H1 (cell line): ENCODE data around the gene TROAP. TPM values are rescaled to one million over a fixed set of nuclear protein-coding genes. Genes with fewer than 3 reads are reported as not detected.
A peak's percentile ranks its signal among the peaks of the same experiment; 100 is the strongest.

Experiments used
- ASH2L ChIP-seq: fragments of 200-600, 300-600 bp; sonication (generic); IDR thresholded peaks from one replicate; pipeline ENCODE4 v1.7.1; 2017; ENCODE audit warnings: low read length
- BACH1 ChIP-seq: IDR thresholded peaks from 2 replicates; pipeline ENCODE4 v1.6.1; 2012; ENCODE audit warnings: low read length, improper control_type of control experiment
- JUN ChIP-seq: IDR thresholded peaks from 2 replicates; pipeline ENCODE4 v1.6.1; 2011; ENCODE audit warnings: low read depth, mild to moderate bottlenecking, improper control_type of control experiment, low read length
- JUND ChIP-seq: IDR thresholded peaks from 2 replicates; pipeline ENCODE4 v1.6.1; 2011; ENCODE audit warnings: mild to moderate bottlenecking, improper control_type of control experiment, low read length
- KDM4A ChIP-seq: IDR thresholded peaks from one replicate; pipeline ENCODE4 v1.7.1; 2012; ENCODE audit warnings: low read depth, mild to moderate bottlenecking, moderate library complexity, low read length, inconsistent platforms; ENCODE audit not compliant: severe bottlenecking
- KDM5A ChIP-seq: fragments of 200-600 bp; IDR thresholded peaks from 2 replicates; pipeline ENCODE4 v1.7.1; 2012; ENCODE audit warnings: mild to moderate bottlenecking, low read length, inconsistent platforms, mixed read lengths
- MAFK ChIP-seq: IDR thresholded peaks from 2 replicates; pipeline ENCODE4 v1.6.1; 2012; ENCODE audit warnings: low read depth, mild to moderate bottlenecking, improper control_type of control experiment, low read length
- RAD21 ChIP-seq, 2 experiments: IDR thresholded peaks in 1 of 2; conservative IDR thresholded peaks in 1 of 2; 2 replicates each; pipeline ENCODE4 v1.6.1; 2011; ENCODE audit warnings: low read depth in 2 of 2, low read length in 2 of 2, improper control_type of control experiment in 1 of 2, inconsistent platforms in 1 of 2, mild to moderate bottlenecking in 1 of 2, moderate library complexity in 1 of 2
- TEAD4 ChIP-seq: IDR thresholded peaks from 2 replicates; pipeline ENCODE4 v1.6.1; 2012; ENCODE audit warnings: low read depth, low read length, inconsistent platforms, mixed read lengths
- polyA plus RNA-seq, 7 experiments: library from polyadenylated mRNA; depleted of rRNA in 3 of 7; stranded (reverse) in 5 of 7; unstranded in 2 of 7; fragments of >200 nt in 5 of 7; fragments of 200-250 nt in 2 of 7; gene quantifications; 1 replicate in 5 of 7; 2 replicates in 1 of 7; 4 replicates in 1 of 7; pipeline versions ENCODE4 v1.2.1 to v1.2.3, GENCODE V29; 2011 to 2013; ENCODE audit warnings: missing spikeins in 2 of 7, mixed read lengths in 2 of 7
- total RNA-seq: library from RNA; stranded (reverse); fragmentation: NEBNext Ultra II Directional; extraction: Animal tissue kit (Norgen Biotek cat#: 25700); gene quantifications from 2 replicates; pipeline ENCODE4 v1.2.1, GENCODE V29; 2021
- TF ChIP-seq, protein P1 (sequence below): fragments of 300-600 bp; sonication (generic); IDR thresholded peaks from 2 replicates; pipeline ENCODE4 v1.7.1; 2012; ENCODE audit warnings: low read length, moderate library complexity, mild to moderate bottlenecking, inconsistent platforms; ENCODE audit not compliant: insufficient replicate concordance
- TF ChIP-seq, protein P2 (sequence below): IDR thresholded peaks from 2 replicates; pipeline ENCODE4 v1.6.1; 2012; ENCODE audit warnings: inconsistent platforms

TROAP gene
- total and polyA plus RNA-seq, 2 of the 8 experiments (the other 6 are each of a cell fraction or from before 2014, with no cell fraction given), result 36.7 to 52.0 TPM

DNA sequence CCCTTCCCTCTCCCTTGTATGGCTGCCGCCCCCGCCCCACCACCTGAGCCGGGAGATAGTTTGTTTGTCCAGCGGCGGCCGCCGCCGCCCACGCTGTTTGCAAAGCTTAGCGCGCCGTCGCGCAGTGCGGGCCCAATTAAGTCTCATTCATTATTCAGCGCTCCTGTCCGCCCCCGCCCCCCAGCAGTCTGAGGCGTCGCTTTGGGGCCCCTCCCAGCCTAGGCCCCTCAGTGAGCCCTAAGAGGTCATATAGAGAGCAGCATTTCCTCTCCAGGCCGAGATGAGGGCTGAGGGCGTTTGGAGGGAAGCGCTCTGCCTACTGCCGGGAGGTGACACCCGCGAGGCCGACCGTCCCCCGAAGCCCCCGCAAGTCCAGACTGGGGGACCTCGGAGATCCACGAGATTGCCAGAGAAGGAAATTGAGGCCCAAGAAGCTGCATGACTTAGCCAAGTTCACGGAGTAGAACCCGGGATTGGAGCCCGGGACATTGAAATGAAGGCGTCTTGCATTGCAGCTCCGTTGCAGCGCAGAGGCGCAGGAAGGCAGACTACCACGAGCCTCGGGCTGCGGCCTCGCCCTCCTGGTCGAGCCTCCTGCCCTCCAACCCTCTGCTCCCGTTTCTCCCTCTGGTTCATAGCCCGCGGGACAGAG lies 23.7 kb downstream of the TROAP start, which contains the start of gene DNAJC22 (continued):
- TF ChIP-seq, protein P1, sequence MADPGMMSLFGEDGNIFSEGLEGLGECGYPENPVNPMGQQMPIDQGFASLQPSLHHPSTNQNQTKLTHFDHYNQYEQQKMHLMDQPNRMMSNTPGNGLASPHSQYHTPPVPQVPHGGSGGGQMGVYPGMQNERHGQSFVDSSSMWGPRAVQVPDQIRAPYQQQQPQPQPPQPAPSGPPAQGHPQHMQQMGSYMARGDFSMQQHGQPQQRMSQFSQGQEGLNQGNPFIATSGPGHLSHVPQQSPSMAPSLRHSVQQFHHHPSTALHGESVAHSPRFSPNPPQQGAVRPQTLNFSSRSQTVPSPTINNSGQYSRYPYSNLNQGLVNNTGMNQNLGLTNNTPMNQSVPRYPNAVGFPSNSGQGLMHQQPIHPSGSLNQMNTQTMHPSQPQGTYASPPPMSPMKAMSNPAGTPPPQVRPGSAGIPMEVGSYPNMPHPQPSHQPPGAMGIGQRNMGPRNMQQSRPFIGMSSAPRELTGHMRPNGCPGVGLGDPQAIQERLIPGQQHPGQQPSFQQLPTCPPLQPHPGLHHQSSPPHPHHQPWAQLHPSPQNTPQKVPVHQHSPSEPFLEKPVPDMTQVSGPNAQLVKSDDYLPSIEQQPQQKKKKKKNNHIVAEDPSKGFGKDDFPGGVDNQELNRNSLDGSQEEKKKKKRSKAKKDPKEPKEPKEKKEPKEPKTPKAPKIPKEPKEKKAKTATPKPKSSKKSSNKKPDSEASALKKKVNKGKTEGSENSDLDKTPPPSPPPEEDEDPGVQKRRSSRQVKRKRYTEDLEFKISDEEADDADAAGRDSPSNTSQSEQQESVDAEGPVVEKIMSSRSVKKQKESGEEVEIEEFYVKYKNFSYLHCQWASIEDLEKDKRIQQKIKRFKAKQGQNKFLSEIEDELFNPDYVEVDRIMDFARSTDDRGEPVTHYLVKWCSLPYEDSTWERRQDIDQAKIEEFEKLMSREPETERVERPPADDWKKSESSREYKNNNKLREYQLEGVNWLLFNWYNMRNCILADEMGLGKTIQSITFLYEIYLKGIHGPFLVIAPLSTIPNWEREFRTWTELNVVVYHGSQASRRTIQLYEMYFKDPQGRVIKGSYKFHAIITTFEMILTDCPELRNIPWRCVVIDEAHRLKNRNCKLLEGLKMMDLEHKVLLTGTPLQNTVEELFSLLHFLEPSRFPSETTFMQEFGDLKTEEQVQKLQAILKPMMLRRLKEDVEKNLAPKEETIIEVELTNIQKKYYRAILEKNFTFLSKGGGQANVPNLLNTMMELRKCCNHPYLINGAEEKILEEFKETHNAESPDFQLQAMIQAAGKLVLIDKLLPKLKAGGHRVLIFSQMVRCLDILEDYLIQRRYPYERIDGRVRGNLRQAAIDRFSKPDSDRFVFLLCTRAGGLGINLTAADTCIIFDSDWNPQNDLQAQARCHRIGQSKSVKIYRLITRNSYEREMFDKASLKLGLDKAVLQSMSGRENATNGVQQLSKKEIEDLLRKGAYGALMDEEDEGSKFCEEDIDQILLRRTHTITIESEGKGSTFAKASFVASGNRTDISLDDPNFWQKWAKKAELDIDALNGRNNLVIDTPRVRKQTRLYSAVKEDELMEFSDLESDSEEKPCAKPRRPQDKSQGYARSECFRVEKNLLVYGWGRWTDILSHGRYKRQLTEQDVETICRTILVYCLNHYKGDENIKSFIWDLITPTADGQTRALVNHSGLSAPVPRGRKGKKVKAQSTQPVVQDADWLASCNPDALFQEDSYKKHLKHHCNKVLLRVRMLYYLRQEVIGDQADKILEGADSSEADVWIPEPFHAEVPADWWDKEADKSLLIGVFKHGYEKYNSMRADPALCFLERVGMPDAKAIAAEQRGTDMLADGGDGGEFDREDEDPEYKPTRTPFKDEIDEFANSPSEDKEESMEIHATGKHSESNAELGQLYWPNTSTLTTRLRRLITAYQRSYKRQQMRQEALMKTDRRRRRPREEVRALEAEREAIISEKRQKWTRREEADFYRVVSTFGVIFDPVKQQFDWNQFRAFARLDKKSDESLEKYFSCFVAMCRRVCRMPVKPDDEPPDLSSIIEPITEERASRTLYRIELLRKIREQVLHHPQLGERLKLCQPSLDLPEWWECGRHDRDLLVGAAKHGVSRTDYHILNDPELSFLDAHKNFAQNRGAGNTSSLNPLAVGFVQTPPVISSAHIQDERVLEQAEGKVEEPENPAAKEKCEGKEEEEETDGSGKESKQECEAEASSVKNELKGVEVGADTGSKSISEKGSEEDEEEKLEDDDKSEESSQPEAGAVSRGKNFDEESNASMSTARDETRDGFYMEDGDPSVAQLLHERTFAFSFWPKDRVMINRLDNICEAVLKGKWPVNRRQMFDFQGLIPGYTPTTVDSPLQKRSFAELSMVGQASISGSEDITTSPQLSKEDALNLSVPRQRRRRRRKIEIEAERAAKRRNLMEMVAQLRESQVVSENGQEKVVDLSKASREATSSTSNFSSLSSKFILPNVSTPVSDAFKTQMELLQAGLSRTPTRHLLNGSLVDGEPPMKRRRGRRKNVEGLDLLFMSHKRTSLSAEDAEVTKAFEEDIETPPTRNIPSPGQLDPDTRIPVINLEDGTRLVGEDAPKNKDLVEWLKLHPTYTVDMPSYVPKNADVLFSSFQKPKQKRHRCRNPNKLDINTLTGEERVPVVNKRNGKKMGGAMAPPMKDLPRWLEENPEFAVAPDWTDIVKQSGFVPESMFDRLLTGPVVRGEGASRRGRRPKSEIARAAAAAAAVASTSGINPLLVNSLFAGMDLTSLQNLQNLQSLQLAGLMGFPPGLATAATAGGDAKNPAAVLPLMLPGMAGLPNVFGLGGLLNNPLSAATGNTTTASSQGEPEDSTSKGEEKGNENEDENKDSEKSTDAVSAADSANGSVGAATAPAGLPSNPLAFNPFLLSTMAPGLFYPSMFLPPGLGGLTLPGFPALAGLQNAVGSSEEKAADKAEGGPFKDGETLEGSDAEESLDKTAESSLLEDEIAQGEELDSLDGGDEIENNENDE, result no peak
- TF ChIP-seq ASH2L (peak; percentile 16), JUND (no peak), KDM5A (no peak), KDM4A (peak; percentile 35), TEAD4 (no peak), MAFK (no peak), BACH1 (no peak), RAD21 (IDR thresholded peaks at IDR 0.05 in 1 of 2, conservative IDR thresholded peaks at IDR 0.05 in 1 of 2; ENCODE audit: low read depth in 2 of 2, low read length in 2 of 2) (no peak), JUN (no peak)
- TF ChIP-seq, protein P2, sequence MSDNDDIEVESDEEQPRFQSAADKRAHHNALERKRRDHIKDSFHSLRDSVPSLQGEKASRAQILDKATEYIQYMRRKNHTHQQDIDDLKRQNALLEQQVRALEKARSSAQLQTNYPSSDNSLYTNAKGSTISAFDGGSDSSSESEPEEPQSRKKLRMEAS, result 0 out of 2 replicates have a peak, but pooled peaks have one; percentile 30
